Trophoblast cell (in vitro differentiated cells and primary cell): ENCODE measurements around the gene PLS3.
"Not testable (repeated sequence)": the region's sequence is repeated elsewhere in the genome, so short reads cannot be mapped to it uniquely, and the experiment has no call there.

Source experiments
- DNase-seq, 2 donors: peaks; one replicate each; pipeline ENCODE4 v3.0.0-alpha.2; 2016
- H2AFZ ChIP-seq: 2 replicates; pipeline ENCODE4 v1.6.1; 2013; ENCODE audit warnings: low read length, moderate library complexity, mild to moderate bottlenecking; ENCODE audit not compliant: insufficient read depth, poor library complexity
- H2AK5ac ChIP-seq: 2 replicates; pipeline ENCODE4 v1.6.1; 2013; ENCODE audit warnings: mild to moderate bottlenecking, low read length
- H2BK120ac ChIP-seq: 2 replicates; pipeline ENCODE4 v1.6.1; 2013; ENCODE audit warnings: low read length, mild to moderate bottlenecking, moderate library complexity; ENCODE audit not compliant: insufficient read depth, poor library complexity
- H2BK12ac ChIP-seq: 2 replicates; pipeline ENCODE4 v1.6.1; 2013; ENCODE audit warnings: mild to moderate bottlenecking, low read length, moderate library complexity
- H2BK5ac ChIP-seq: 2 replicates; pipeline ENCODE4 v1.6.1; 2013; ENCODE audit warnings: low read length, low read depth, moderate library complexity, mild to moderate bottlenecking; ENCODE audit not compliant: poor library complexity
- H3K14ac ChIP-seq: 2 replicates; pipeline ENCODE4 v1.6.1; 2013; ENCODE audit warnings: mild to moderate bottlenecking, low read length
- H3K18ac ChIP-seq: 2 replicates; pipeline ENCODE4 v1.6.1; 2013; ENCODE audit warnings: mild to moderate bottlenecking, low read length
- H3K23ac ChIP-seq: 2 replicates; pipeline ENCODE4 v1.6.1; 2013; ENCODE audit warnings: low read length
- H3K27ac ChIP-seq: 2 replicates; pipeline ENCODE4 v1.5.1; 2013; ENCODE audit warnings: low read depth, mild to moderate bottlenecking, inconsistent platforms, low read length, moderate library complexity
- H3K27me3 ChIP-seq: 2 replicates; pipeline ENCODE4 v1.6.1; 2013; ENCODE audit warnings: inconsistent platforms, mild to moderate bottlenecking, low read length, moderate library complexity; ENCODE audit not compliant: insufficient read depth
- H3K36me3 ChIP-seq, 2 experiments: 1 replicate in 1 of 2; 2 replicates in 1 of 2; pipeline ENCODE4 v1.6.1; 2013; ENCODE audit warnings: low read length in 2 of 2, mild to moderate bottlenecking in 2 of 2, moderate library complexity in 1 of 2; ENCODE audit not compliant: insufficient read depth in 2 of 2, control insufficient read depth in 1 of 2
- H3K4ac ChIP-seq: 2 replicates; pipeline ENCODE4 v1.6.1; 2013; ENCODE audit warnings: low read depth, mild to moderate bottlenecking, low read length, moderate library complexity
- H3K4me1 ChIP-seq, 2 experiments: 1 replicate in 1 of 2; 2 replicates in 1 of 2; pipeline ENCODE4 v1.6.1; 2013; ENCODE audit warnings: low read length in 2 of 2, mild to moderate bottlenecking in 2 of 2, moderate library complexity in 1 of 2; ENCODE audit not compliant: insufficient read depth in 2 of 2, control insufficient read depth in 1 of 2
- H3K4me2 ChIP-seq: 2 replicates; pipeline ENCODE4 v1.6.1; 2013; ENCODE audit warnings: inconsistent platforms, mild to moderate bottlenecking, low read length, moderate library complexity
- H3K4me3 ChIP-seq: 2 replicates; pipeline ENCODE4 v1.5.1; 2013; ENCODE audit warnings: mild to moderate bottlenecking, low read depth, low read length, inconsistent platforms
- H3K79me1 ChIP-seq: one replicate; pipeline ENCODE4 v1.6.1; 2013; ENCODE audit warnings: low read length
- H3K79me2 ChIP-seq: 2 replicates; pipeline ENCODE4 v1.6.1; 2013; ENCODE audit warnings: low read length, mild to moderate bottlenecking; ENCODE audit not compliant: control insufficient read depth, insufficient read depth, poor library complexity
- H3K9ac ChIP-seq: 2 replicates; pipeline ENCODE4 v1.6.1; 2013; ENCODE audit warnings: mild to moderate bottlenecking, low read length
- H3K9me3 ChIP-seq: 2 replicates; pipeline ENCODE4 v1.6.1; 2013; ENCODE audit warnings: low read depth, mild to moderate bottlenecking, control low read depth, inconsistent platforms, low read length; ENCODE audit not compliant: insufficient read depth
- H4K12ac ChIP-seq: 2 replicates; pipeline ENCODE4 v1.6.1; 2013; ENCODE audit warnings: low read depth, mild to moderate bottlenecking, low read length, moderate library complexity
- H4K8ac ChIP-seq: 2 replicates; pipeline ENCODE4 v1.6.1; 2013; ENCODE audit warnings: low read depth, mild to moderate bottlenecking, low read length, moderate library complexity
- H4K91ac ChIP-seq: one replicate; pipeline ENCODE4 v1.6.1; 2013; ENCODE audit warnings: low read depth, mild to moderate bottlenecking, low read length, moderate library complexity
- WGBS: extraction: QIAGEN DNeasy Blood & Tissue Kit; methylation state at CpG from one replicate; pipeline ENCODE4 v1.1.7; 2013; ENCODE audit warnings: missing lambda C conversion rate; ENCODE audit not compliant: insufficient read length, insufficient coverage; ENCODE audit errors: extremely low coverage; 5-methylcytosine and 5-hydroxymethylcytosine counted together

PLS3 gene

DNA sequence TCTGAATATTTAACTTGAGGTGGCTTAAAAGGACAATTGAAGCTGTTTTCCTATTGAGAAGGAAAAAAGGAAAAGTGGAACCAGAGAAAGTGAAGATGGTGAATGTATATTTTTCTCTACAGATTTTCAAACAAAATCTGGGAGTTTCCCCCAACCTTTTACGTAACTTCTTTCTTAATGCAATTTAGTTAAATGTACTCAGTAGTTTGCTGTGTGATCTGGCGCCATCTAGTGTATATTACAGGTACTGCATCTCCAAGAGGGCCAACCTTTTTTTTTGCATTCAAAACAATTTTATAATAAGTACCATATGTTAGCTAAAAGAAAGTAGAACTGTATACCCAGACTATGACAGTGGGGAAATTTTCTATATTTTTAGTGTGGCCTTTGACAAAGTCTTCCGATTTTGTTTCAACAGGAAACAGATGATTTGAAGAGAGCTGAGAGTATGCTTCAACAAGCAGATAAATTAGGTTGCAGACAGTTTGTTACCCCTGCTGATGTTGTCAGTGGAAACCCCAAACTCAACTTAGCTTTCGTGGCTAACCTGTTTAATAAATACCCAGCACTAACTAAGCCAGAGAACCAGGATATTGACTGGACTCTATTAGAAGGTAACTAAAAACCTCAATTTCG is 82.0 kb downstream of the PLS3 start:
- H2BK12ac ChIP-seq: no peak overlapping the region
- no peak overlapping the region for H3K23ac ChIP-seq
- no peak overlapping the region for H3K4me2 ChIP-seq
- no peak overlapping the region for H2AK5ac ChIP-seq
- H2AFZ ChIP-seq: no peak overlapping the region
- no peak overlapping the region for H4K91ac ChIP-seq
- no peaks in the 10 kb centered on the region for H3K79me2 ChIP-seq
- no peak overlapping the region for H3K4ac ChIP-seq
- peak; percentile 21 to 79 for DNase-seq
- no peak overlapping the region for H3K18ac ChIP-seq
- no peaks in the 10 kb centered on the region for H3K27me3 ChIP-seq
- no peak overlapping the region for H3K9ac ChIP-seq
- no peak overlapping the region for H3K14ac ChIP-seq
- peaks cover 7 to 13% of the 10 kb centered on the region in 2 experiments for H3K36me3 ChIP-seq
- no peaks in the 10 kb centered on the region for H3K9me3 ChIP-seq
- no CpG with 5 or more reads among the region's 5 CpGs for WGBS
- H4K8ac ChIP-seq: no peak overlapping the region
- no peaks in the 10 kb centered on the region for H3K79me1 ChIP-seq
- no peak overlapping the region for H4K12ac ChIP-seq
- H2BK5ac ChIP-seq: no peak overlapping the region
- H3K4me1 ChIP-seq: no peaks in the 10 kb centered on the region
- no peak overlapping the region for H2BK120ac ChIP-seq
- H3K4me3 ChIP-seq: no peak overlapping the region
- no peak overlapping the region for H3K27ac ChIP-seq

GRCh38 chrX:115644397-115644796 is 83.4 kb downstream of the PLS3 start:
- not testable (repeated sequence) for H3K4me1 ChIP-seq, H3K4ac ChIP-seq, H4K12ac ChIP-seq, H3K9ac ChIP-seq, H4K91ac ChIP-seq, H3K18ac ChIP-seq, H3K23ac ChIP-seq, H2BK120ac ChIP-seq, H3K79me1 ChIP-seq, H3K4me2 ChIP-seq, H2BK12ac ChIP-seq, H3K79me2 ChIP-seq, H3K27me3 ChIP-seq, H3K14ac ChIP-seq, H2AFZ ChIP-seq, H2BK5ac ChIP-seq, H3K4me3 ChIP-seq, H3K9me3 ChIP-seq, DNase-seq, H2AK5ac ChIP-seq, H4K8ac ChIP-seq, H3K27ac ChIP-seq
- H3K36me3 ChIP-seq: peaks cover 7 to 15% of the 10 kb centered on the region in 2 experiments
- WGBS: no CpG with 5 or more reads among the region's 5 CpGs

- Histone ChIP-seq H3K14ac (no peak overlapping the region), H4K12ac (no peak overlapping the region), H2AK5ac (no peak overlapping the region), H3K4me3 (no peak overlapping the region), H3K23ac (no peak overlapping the region), H4K8ac (no peak overlapping the region), H3K18ac (no peak overlapping the region), H3K9ac (no peak overlapping the region), H4K91ac (no peak overlapping the region), H2BK120ac (no peak overlapping the region), H3K4me1 (no peaks in the 10 kb centered on the region), H3K27ac (no peak overlapping the region), H3K4me2 (no peak overlapping the region), H3K4ac (no peak overlapping the region), H2BK5ac (no peak overlapping the region), H3K79me2 (no peaks in the 10 kb centered on the region), H2BK12ac (no peak overlapping the region), H3K27me3 (no peaks in the 10 kb centered on the region), H3K9me3 (no peaks in the 10 kb centered on the region), H3K36me3 (peaks cover 10 to 17% of the 10 kb centered on the region in 2 experiments), H2AFZ (no peak overlapping the region), H3K79me1 (no peaks in the 10 kb centered on the region)
- peak; percentile 1 to 26 for DNase-seq
- WGBS: no CpG with 5 or more reads among the region's 5 CpGs
Measured at GRCh38 chrX:115649461-115650063, 88.6 kb downstream of the PLS3 start.

DNA sequence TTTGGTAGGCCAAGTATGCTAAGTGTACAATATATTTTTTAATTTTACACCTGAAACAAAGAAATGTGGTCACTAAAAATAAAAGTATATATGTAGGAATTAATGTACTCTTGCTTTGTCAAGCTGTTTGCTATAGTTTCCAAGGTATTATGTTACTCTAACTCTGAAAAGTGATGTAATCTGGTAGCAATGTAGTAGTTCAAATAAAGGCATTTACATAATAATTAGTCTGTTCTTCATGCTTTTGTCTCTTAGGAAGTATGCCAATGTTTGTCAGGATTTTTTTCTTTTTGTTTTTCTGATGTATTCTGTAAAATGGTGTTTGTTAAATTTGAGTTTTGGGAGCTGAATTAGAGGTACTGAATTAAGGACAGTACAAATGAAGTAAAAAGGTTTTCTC is 89.5 kb downstream of the PLS3 start:
- Histone ChIP-seq H3K27me3 (no peaks in the 10 kb centered on the region), H3K23ac (no peak overlapping the region), H3K79me1 (no peaks in the 10 kb centered on the region), H4K12ac (no peak overlapping the region), H2AK5ac (no peak overlapping the region), H4K8ac (no peak overlapping the region), H3K4ac (no peak overlapping the region), H2BK12ac (no peak overlapping the region), H3K14ac (no peak overlapping the region), H3K9me3 (no peaks in the 10 kb centered on the region), H2BK5ac (no peak overlapping the region), H4K91ac (no peak overlapping the region), H3K4me3 (no peak overlapping the region), H3K27ac (no peak overlapping the region), H3K18ac (no peak overlapping the region), H3K36me3 (peaks cover 10 to 19% of the 10 kb centered on the region in 2 experiments), H3K9ac (no peak overlapping the region), H2AFZ (no peak overlapping the region), H3K79me2 (no peaks in the 10 kb centered on the region), H2BK120ac (no peak overlapping the region), H3K4me1 (no peaks in the 10 kb centered on the region), H3K4me2 (no peak overlapping the region)
- DNase-seq: no peak
